Left lung (tissue), 10 donors: ENCODE measurements around the gene CDH11. TPM values are rescaled to one million over a fixed set of nuclear protein-coding genes. Genes with fewer than 3 reads are reported as not detected.

Experiments
- ATAC-seq: fragments of 200-7000 bp; cut with Tn5 transposase; one replicate; pipeline ENCODE4 v1.9.1; 2020; ENCODE audit warnings: moderate library complexity
- DNase-seq, 4 donors: peaks; one replicate each; pipeline ENCODE4 v3.0.0-alpha.2; 2013 to 2020
- H3K27ac ChIP-seq, 2 donors: fragments of 200-600 bp; sonication (generic) in 1 of 2; one replicate each; pipeline versions ENCODE4 v1.5.0 to v1.8.0; 2020 to 2021
- H3K27me3 ChIP-seq, 2 donors: fragments of 200-600 bp; sonication (generic) in 1 of 2; one replicate each; pipeline versions ENCODE4 v1.5.0 to v1.8.0; 2020 to 2021
- H3K36me3 ChIP-seq, 2 donors: fragments of 200-600 bp; sonication (generic) in 1 of 2; one replicate each; pipeline versions ENCODE4 v1.5.0 to v1.8.0; 2020 to 2021
- H3K4me1 ChIP-seq, 2 donors: fragments of 200-600 bp; one replicate each; pipeline ENCODE4 v1.8.0; 2021
- H3K4me3 ChIP-seq, 2 donors: fragments of 200-600 bp; sonication (generic) in 1 of 2; one replicate each; pipeline versions ENCODE4 v1.5.0 to v1.8.0; 2020 to 2021; ENCODE audit warnings: mild to moderate bottlenecking in 1 of 2
- H3K9me3 ChIP-seq, 2 donors: fragments of 200-600 bp; sonication (generic) in 1 of 2; one replicate each; pipeline versions ENCODE4 v1.5.0 to v1.8.0; 2020 to 2021
- CTCF ChIP-seq, 2 donors: fragments of 200-600 bp; sonication (generic) in 1 of 2; IDR thresholded peaks; one replicate each; pipeline versions ENCODE4 v1.5.0 to v1.8.0; 2021; ENCODE audit warnings: antibody characterized with exemption in 2 of 2
- intact Hi-C, 2 donors: fragments of 100-400 bp; cut with DNase I; formaldehyde crosslinking; loops; one replicate each; pipeline versions ENCODE4 v1.11.2 to v1.14.2; 2022
- polyA plus RNA-seq, 6 donors: library from polyadenylated mRNA; unstranded; fragments of 120-200 nt; gene quantifications; one replicate each; pipeline ENCODE4 v1.2.1, GENCODE V29; 2013; ENCODE audit not compliant: insufficient read length in 6 of 6
- total RNA-seq, 2 donors: library from RNA; stranded (reverse); fragmentation: NEBNext Ultra II Directional; extraction: Animal tissue kit (Norgen Biotek cat#: 25700); gene quantifications; one replicate each; pipeline ENCODE4 v1.2.1, GENCODE V29; 2021
- donor health status: DM: no; HTN: yes; CAD: no.
- donor health status: DM: no; HTN: no; CAD: no.

Gene CDH11
- total and polyA plus RNA-seq, 8 donors = 161 to 350 (median 311) TPM

GRCh38 chr16:64950731-64951130, 171.1 kb downstream of the CDH11 start:
- no peaks in the 10 kb centered on the region for H3K9me3 ChIP-seq
- no peaks in the 10 kb centered on the region for H3K36me3 ChIP-seq
- DNase-seq (peak in 1 of 4 donors; percentile 69), ATAC-seq (no peak)
- TF ChIP-seq CTCF (IDR thresholded peaks at IDR 0.05) = no peak
- no peaks in the 10 kb centered on the region for H3K4me1 ChIP-seq
- no peaks in the 10 kb centered on the region for H3K27me3 ChIP-seq
- intact Hi-C loops = no loop called here
- no peak overlapping the region for H3K4me3 ChIP-seq
- H3K27ac ChIP-seq = no peak overlapping the region

- Histone ChIP-seq H3K4me3 (no peak overlapping the region), H3K27ac (no peak overlapping the region), H3K9me3 (no peaks in the 10 kb centered on the region), H3K36me3 (no peaks in the 10 kb centered on the region), H3K4me1 (no peaks in the 10 kb centered on the region), H3K27me3 (no peaks in the 10 kb centered on the region)
- no peak for TF ChIP-seq CTCF (IDR thresholded peaks at IDR 0.05)
- intact Hi-C loops = no loop called here
- DNase-seq (no peak), ATAC-seq (no peak)
Observed at GRCh38 chr16:64950262-64950661, 171.6 kb downstream of the CDH11 start.

GRCh38 chr16:64948056-64948455, 173.8 kb downstream of the CDH11 start:
- intact Hi-C loops = no loop called here
- no peak for ATAC-seq
- no peaks in the 10 kb centered on the region for H3K27me3 ChIP-seq

GRCh38 chr16:64947651-64948050, 174.2 kb downstream of the CDH11 start:
- H3K4me3 ChIP-seq = no peak overlapping the region
- intact Hi-C loops = no loop called here
- no peak for TF ChIP-seq CTCF (IDR thresholded peaks at IDR 0.05)
- H3K27ac ChIP-seq = no peak overlapping the region
- no peaks in the 10 kb centered on the region for H3K4me1 ChIP-seq
- H3K27me3 ChIP-seq = no peaks in the 10 kb centered on the region
- ATAC-seq = no peak
- peak in 1 of 4 donors; percentile 64 for DNase-seq
- H3K36me3 ChIP-seq = no peaks in the 10 kb centered on the region
- no peaks in the 10 kb centered on the region for H3K9me3 ChIP-seq

More at GRCh38 chr16:64948056-64948455, 173.8 kb downstream of the CDH11 start:
- no peak overlapping the region for H3K27ac ChIP-seq
- no peaks in the 10 kb centered on the region for H3K36me3 ChIP-seq
- no peak for TF ChIP-seq CTCF (IDR thresholded peaks at IDR 0.05)
- no peak overlapping the region for H3K4me3 ChIP-seq
- H3K4me1 ChIP-seq = no peaks in the 10 kb centered on the region
- H3K9me3 ChIP-seq = no peaks in the 10 kb centered on the region
- DNase-seq = no peak

- no peaks in the 10 kb centered on the region for H3K36me3 ChIP-seq
- no peak overlapping the region for H3K4me3 ChIP-seq
- TF ChIP-seq CTCF (IDR thresholded peaks at IDR 0.05) = no peak
- no peaks in the 10 kb centered on the region for H3K9me3 ChIP-seq
- H3K27ac ChIP-seq = no peak overlapping the region
- DNase-seq = no peak
- ATAC-seq = no peak
- no peaks in the 10 kb centered on the region for H3K4me1 ChIP-seq
- intact Hi-C loops = no loop called here
- no peaks in the 10 kb centered on the region for H3K27me3 ChIP-seq
Observed at GRCh38 chr16:64933885-64934284, 188.0 kb downstream of the CDH11 start.
